Esophagus (tissue), 2 donors: ENCODE results near the gene PCDHA12. TPM values are rescaled to one million over a fixed set of nuclear protein-coding genes. Genes with fewer than 3 reads are reported as not detected.
"Not testable (repeated sequence)": the region's sequence is repeated elsewhere in the genome, so short reads cannot be mapped to it uniquely, and the experiment has no call there.

Experiments used
- H3K27ac ChIP-seq, 2 donors: one replicate each; pipeline ENCODE4 v1.5.1; 2013; ENCODE audit warnings: low read depth in 2 of 2, mild to moderate bottlenecking in 2 of 2, inconsistent platforms in 1 of 2, low read length in 1 of 2, moderate library complexity in 1 of 2
- H3K27me3 ChIP-seq, 2 donors: one replicate each; pipeline ENCODE4 v1.6.1; 2013; ENCODE audit warnings: low read length in 2 of 2, control low read depth in 1 of 2, mild to moderate bottlenecking in 1 of 2; ENCODE audit not compliant: insufficient read depth in 2 of 2, control insufficient read depth in 1 of 2
- H3K36me3 ChIP-seq, 2 donors: one replicate each; pipeline ENCODE4 v1.6.1; 2013; ENCODE audit warnings: low read length in 1 of 2; ENCODE audit not compliant: control insufficient read depth in 2 of 2, insufficient read depth in 2 of 2
- H3K4me1 ChIP-seq, 2 donors: one replicate each; pipeline ENCODE4 v1.6.1; 2013; ENCODE audit warnings: low read length in 1 of 2; ENCODE audit not compliant: control insufficient read depth in 2 of 2, insufficient read depth in 2 of 2
- H3K4me3 ChIP-seq, 2 donors: one replicate each; pipeline ENCODE4 v1.5.1; 2013; ENCODE audit warnings: low read length in 2 of 2, mild to moderate bottlenecking in 2 of 2, low read depth in 1 of 2, moderate library complexity in 1 of 2
- H3K9me3 ChIP-seq, 2 donors: one replicate each; pipeline ENCODE4 v1.6.1; 2013; ENCODE audit warnings: mild to moderate bottlenecking in 2 of 2, low read depth in 1 of 2, low read length in 1 of 2, moderate library complexity in 1 of 2; ENCODE audit not compliant: control insufficient read depth in 2 of 2, insufficient read depth in 1 of 2
- whole genome bisulfite sequencing, 2 donors: extraction: QIAGEN DNeasy Blood & Tissue Kit; methylation state at CpG; one replicate each; pipeline ENCODE4 v1.1.7; 2013; 5-methylcytosine and 5-hydroxymethylcytosine counted together
- polyA plus RNA-seq, 2 donors: library from polyadenylated mRNA; stranded (reverse); fragments of 200-250 nt; gene quantifications; one replicate each; pipeline ENCODE4 v1.2.3, GENCODE V29; 2013
- donor health status: healthy with polysubstance abuse.
- donor health status: Bipolar disorder and iron deficiency.

Gene PCDHA12
- polyA plus RNA-seq, 2 donors, result 0.01 to 0.04 TPM

DNA sequence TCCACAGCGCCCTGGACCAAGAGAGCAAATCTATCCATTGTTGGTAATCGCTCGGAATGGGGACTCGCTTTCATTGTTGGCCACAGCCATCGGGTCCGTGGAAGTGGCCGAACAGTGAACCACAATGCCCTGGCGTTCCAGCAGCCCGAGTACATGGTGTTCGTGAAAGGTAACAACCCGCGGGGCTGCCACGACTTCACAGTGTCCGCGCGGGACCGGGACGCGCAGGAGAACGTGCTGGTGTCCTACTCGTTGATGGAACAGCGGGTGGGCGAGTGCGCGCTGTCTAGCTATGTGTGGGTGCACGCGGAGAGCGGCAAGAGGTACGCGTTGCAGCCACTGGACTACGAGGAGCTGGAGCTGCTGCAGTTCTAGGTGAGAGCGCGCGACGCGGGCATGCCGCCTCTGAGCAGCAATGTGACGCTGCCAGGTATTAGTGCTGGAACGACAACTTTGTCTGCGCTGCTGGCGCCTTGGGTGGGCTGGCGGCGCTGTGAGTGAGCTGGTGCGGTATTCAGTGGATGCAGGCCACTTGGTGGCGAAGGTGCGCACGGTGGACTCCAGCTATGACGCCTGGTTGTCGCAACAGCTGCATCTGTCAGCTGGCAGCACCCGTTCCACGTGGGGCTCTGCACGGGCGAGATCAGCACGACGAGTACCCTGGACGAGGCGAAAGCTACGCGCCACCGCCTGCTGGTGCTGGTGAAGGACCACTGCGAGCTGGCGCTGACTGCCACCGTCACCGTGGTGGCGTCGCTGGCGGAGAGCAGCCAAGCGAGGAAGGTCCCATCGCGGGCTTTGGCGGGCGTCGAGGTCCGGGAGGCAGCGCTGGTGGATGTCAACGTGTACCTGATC lies 12.4 kb upstream of the PCDHA12 start:
- H3K4me3 ChIP-seq, result no peak overlapping the region
- WGBS, 2 donors, result 48 to 50% methylated on average over 76 of the region's 76 CpGs
- no peaks in the 10 kb centered on the region for H3K4me1 ChIP-seq
- H3K27me3 ChIP-seq, result no peaks in the 10 kb centered on the region
- H3K9me3 ChIP-seq, result peaks cover 7 to 22% of the 10 kb centered on the region in 2 donors
- no peaks in the 10 kb centered on the region for H3K36me3 ChIP-seq
- H3K27ac ChIP-seq, result no peak overlapping the region

DNA sequence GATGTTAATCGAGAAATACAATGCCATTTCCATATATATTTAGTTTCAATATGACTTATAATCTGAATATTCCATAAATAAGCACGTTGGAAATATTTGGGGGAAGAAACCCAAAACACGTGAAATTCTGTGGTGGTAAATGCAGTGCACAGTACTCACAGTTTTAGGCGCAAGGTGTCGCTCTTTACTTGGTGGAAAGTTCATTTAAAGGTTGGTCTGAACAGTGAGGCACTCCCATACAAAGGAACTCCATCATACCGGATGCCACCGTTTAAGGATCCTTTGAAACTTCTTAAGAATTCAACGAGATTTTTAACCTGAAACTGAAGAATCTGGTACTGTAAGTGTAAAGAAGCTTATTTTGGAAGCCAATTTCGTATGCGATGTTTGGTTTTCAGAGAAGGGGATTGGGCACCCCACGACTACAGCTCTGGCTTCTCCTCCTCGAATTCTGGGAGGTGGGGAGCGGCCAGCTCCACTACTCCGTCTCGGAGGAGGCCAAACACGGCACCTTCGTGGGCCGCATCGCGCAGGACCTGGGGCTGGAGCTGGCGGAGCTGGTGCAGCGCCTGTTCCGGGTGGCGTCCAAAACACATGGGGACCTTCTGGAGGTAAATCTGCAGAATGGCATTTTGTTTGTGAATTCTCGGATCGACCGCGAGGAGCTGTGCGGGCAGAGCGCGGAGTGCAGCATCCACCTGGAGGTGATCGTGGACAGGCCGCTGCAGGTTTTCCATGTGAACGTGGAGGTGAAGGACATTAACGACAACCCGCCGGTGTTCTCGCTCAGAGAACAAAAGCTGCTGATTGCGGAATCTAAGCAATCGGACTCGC lies 6.2 kb upstream of the PCDHA12 start, which contains the start of gene PCDHA11:
Gene PCDHA11 (plus strand): TSS at position 237 of the 834 bp plus-strand sequence. CDS start 147 bp downstream, at position 384.
- no peaks in the 10 kb centered on the region for H3K36me3 ChIP-seq
- H3K4me3 ChIP-seq, result no peak within 1 kb of the TSS
- H3K27ac ChIP-seq, result no peak within 1 kb of the TSS
- no peaks in the 10 kb centered on the region for H3K27me3 ChIP-seq
- peaks cover 14 to 19% of the 10 kb centered on the region in 2 donors for H3K9me3 ChIP-seq
- no peaks in the 10 kb centered on the region for H3K4me1 ChIP-seq
- 18 to 21% methylated on average over 41 of the region's 41 CpGs for WGBS, 2 donors

DNA sequence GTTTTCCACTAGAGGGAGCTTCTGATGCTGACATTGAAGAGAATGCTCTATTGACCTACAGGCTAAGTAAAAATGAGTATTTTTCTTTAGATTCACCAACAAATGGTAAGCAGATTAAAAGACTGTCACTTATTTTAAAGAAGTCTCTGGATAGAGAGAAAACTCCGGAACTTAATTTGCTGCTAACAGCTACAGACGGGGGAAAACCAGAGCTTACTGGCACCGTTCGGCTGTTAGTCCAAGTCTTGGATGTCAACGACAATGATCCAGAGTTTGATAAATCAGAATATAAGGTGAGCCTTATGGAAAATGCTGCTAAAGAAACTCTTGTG lies 5.6 kb upstream of the PCDHA12 start:
- Histone ChIP-seq H3K27ac (no peak overlapping the region), H3K4me1 (no peaks in the 10 kb centered on the region), H3K4me3 (no peak overlapping the region), H3K36me3 (no peaks in the 10 kb centered on the region), H3K27me3 (no peaks in the 10 kb centered on the region), H3K9me3 (peaks cover 14 to 19% of the 10 kb centered on the region in 2 donors)
- 47 to 54% methylated on average over 5 of the region's 5 CpGs for WGBS, 2 donors

DNA sequence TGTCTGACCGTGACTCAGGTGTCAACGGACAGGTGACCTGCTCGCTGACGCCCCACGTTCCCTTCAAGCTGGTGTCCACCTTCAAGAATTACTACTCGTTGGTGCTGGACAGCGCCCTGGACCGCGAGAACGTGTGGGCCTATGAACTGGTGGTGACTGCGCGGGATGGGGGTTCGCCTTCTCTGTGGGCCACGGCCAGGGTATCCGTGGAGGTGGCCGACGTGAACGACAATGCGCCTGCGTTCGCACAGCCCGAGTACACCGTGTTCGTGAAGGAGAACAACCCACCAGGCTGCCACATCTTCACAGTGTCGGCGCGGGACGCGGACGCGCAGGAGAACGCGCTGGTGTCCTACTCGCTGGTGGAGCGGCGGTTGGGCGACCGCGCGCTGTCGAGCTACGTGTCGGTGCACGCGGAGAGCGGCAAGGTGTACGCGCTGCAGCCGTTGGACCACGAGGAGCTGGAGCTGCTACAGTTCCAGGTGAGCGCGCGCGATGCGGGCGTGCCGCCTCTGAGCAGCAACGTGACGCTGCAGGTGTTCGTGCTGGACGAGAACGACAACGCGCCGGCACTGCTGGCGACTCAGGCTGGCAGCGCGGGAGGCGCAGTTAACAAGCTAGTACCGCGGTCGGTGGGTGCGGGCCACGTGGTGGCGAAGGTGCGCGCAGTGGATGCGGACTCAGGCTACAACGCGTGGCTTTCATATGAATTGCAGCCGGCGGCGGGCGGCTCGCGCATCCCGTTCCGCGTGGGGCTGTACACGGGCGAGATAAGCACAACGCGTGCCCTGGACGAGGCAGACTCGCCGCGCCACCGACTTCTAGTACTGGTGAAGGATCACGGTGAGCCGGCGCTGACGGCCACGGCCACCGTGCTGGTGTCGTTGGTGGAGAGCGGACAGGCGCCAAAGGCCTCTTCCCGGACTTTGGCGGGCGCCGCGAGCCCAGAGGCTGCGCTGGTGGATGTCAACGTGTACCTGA lies 4.6 kb upstream of the PCDHA12 start:
- H3K4me1 ChIP-seq, result no peaks in the 10 kb centered on the region
- no peak overlapping the region for H3K27ac ChIP-seq
- peaks cover 14 to 19% of the 10 kb centered on the region in 2 donors for H3K9me3 ChIP-seq
- no peaks in the 10 kb centered on the region for H3K36me3 ChIP-seq
- no peak overlapping the region for H3K4me3 ChIP-seq
- H3K27me3 ChIP-seq, result no peaks in the 10 kb centered on the region
- WGBS, 2 donors, result 53 to 54% methylated on average over 114 of the region's 114 CpGs

DNA sequence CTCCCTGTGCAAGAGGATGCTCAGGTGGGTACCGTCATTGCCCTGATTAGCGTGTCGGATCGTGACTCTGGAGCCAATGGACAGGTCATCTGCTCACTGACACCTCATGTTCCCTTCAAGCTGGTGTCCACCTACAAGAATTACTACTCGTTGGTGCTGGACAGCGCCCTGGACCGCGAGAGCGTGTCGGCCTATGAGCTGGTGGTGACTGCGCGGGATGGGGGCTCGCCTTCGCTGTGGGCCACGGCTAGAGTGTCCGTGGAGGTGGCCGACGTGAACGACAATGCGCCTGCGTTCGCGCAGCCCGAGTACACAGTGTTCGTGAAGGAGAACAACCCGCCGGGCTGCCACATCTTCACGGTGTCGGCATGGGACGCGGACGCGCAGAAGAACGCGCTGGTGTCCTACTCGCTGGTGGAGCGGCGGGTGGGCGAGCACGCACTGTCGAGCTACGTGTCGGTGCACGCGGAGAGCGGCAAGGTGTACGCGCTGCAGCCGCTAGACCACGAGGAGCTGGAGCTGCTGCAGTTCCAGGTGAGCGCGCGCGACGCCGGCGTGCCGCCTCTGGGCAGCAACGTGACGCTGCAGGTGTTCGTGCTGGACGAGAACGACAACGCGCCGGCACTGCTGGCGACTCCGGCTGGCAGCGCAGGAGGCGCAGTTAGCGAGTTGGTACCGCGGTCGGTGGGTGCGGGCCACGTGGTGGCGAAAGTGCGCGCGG lies 1.6 kb downstream of the PCDHA12 start:
- not testable (repeated sequence) for H3K27ac ChIP-seq, H3K27me3 ChIP-seq, H3K4me3 ChIP-seq, H3K4me1 ChIP-seq, H3K36me3 ChIP-seq
- H3K9me3 ChIP-seq, result peaks cover 15 to 17% of the 10 kb centered on the region in 2 donors
- 47 to 50% methylated on average over 73 to 80 of the region's 80 CpGs for WGBS, 2 donors

DNA sequence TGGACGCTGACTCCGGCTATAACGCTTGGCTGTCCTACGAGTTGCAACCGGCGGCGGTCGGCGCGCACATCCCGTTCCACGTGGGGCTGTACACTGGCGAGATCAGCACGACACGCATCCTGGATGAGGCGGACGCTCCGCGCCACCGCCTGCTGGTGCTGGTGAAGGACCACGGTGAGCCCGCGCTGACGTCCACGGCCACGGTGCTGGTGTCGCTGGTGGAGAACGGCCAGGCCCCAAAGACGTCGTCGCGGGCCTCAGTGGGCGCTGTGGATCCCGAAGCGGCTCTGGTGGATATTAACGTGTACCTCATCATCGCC lies 2.1 kb downstream of the PCDHA12 start:
- H3K27ac ChIP-seq, result no peak overlapping the region
- peaks cover 0 to 6% of the 10 kb centered on the region in 2 donors for H3K27me3 ChIP-seq
- WGBS, 2 donors, result 48 to 53% methylated on average over 32 to 37 of the region's 37 CpGs
- no peaks in the 10 kb centered on the region for H3K36me3 ChIP-seq
- peaks cover 18 to 21% of the 10 kb centered on the region in 2 donors for H3K9me3 ChIP-seq
- H3K4me3 ChIP-seq, result no peak overlapping the region
- no peaks in the 10 kb centered on the region for H3K4me1 ChIP-seq

DNA sequence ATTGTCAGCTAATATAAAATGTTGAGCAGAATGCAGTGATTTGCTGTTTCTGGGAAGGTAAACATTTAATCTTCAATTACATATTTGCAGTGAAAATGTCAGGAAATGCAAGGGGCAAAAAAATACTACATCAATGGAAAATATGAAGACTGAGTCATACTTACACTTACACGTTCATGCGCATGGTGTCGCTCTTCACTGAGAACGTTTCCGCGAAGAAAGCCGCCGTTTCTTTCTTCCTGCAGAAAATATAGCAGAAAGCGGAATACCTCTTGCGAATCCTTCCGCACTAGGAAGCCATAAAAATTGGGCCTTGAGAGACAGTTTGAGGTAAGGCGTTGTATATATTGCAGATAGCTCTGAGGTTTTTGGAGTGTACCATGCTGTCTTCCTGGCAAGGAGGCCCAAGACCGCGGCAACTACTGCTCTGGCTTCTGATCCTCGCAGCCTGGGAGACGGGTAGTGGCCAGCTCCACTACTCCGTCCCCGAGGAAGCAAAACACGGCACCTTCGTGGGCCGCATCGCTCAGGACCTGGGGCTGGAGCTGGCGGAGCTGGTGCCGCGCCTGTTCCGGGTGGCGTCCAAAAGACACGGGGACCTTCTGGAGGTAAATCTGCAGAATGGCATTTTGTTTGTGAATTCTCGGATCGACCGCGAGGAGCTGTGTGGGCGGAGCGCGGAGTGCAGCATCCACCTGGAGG lies 6.9 kb downstream of the PCDHA12 start, which contains the start of gene PCDHA13:
Gene PCDHA13 (plus strand): TSS at position 236 of the 702 bp plus-strand sequence. CDS start 145 bp downstream, at position 381.
- Histone ChIP-seq H3K4me1 (no peaks in the 10 kb centered on the region), H3K9me3 (peaks cover 25% of the 10 kb centered on the region in 2 donors), H3K36me3 (no peaks in the 10 kb centered on the region), H3K4me3 (no peak within 1 kb of the TSS), H3K27me3 (peaks cover 0 to 6% of the 10 kb centered on the region in 2 donors), H3K27ac (no peak within 1 kb of the TSS)
- 24 to 26% methylated on average over 30 to 35 of the region's 35 CpGs for WGBS, 2 donors

DNA sequence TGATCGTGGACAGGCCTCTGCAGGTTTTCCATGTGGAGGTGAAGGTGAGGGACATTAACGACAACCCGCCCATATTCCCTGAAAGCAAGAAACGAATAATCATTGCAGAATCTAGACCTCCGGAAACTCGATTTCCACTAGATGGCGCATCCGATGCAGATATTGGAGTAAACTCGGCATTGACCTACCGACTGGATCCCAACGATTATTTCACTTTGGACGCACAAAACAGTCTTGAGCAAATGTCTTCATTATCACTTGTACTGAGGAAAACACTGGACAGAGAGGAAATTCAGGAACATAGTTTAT lies 7.4 kb downstream of the PCDHA12 start:
- Histone ChIP-seq H3K27me3 (peaks cover 0 to 6% of the 10 kb centered on the region in 2 donors), H3K36me3 (no peaks in the 10 kb centered on the region), H3K4me1 (no peaks in the 10 kb centered on the region), H3K9me3 (peaks cover 20% of the 10 kb centered on the region in 2 donors), H3K27ac (no peak overlapping the region), H3K4me3 (no peak overlapping the region)
- 21 to 29% methylated on average over 12 of the region's 12 CpGs for WGBS, 2 donors
